Upper lobe of left lung (tissue), 6 donors: ENCODE data around the gene EXD3. TPM values are rescaled to one million over a fixed set of nuclear protein-coding genes. Genes with fewer than 3 reads are reported as not detected.

Experiments used
- ATAC-seq, 2 donors: fragments of 200-7000 bp; cut with Tn5 transposase; one replicate each; pipeline ENCODE4 v1.9.1; 2022; ENCODE audit warnings: mild to moderate bottlenecking in 2 of 2, moderate library complexity in 2 of 2; ENCODE audit not compliant: low FRiP score in 2 of 2
- DNase-seq, 2 donors: peaks; one replicate each; pipeline ENCODE4 v3.0.0-alpha.2; 2019 to 2020
- H3K27ac ChIP-seq, 4 donors: fragments of 200-600 bp; sonication (generic); one replicate each; pipeline ENCODE4 v1.5.1; 2016 to 2019
- H3K27me3 ChIP-seq, 4 donors: fragments of 200-600 bp; sonication (generic); one replicate each; pipeline ENCODE4 v1.5.1; 2017 to 2019
- H3K36me3 ChIP-seq, 4 donors: fragments of 200-600 bp; sonication (generic); one replicate each; pipeline ENCODE4 v1.5.1; 2016 to 2019
- H3K4me1 ChIP-seq, 4 donors: fragments of 200-600 bp; sonication (generic); one replicate each; pipeline ENCODE4 v1.5.1; 2018 to 2019
- H3K4me3 ChIP-seq, 4 donors: fragments of 200-600 bp; sonication (generic); one replicate each; pipeline ENCODE4 v1.5.1; 2017 to 2019; ENCODE audit warnings: mild to moderate bottlenecking in 2 of 4, moderate library complexity in 1 of 4
- H3K9me3 ChIP-seq, 4 donors: fragments of 200-600 bp; sonication (generic); one replicate each; pipeline ENCODE4 v1.5.1; 2018 to 2019
- CTCF ChIP-seq, 6 experiments: fragments of 450-650 bp in 4 of 6; fragments of 200-600 bp in 2 of 6; sonication (generic) in 2 of 6; IDR thresholded peaks; one replicate each; pipeline ENCODE4 v1.5.1; 2016 to 2019; ENCODE audit warnings: antibody characterized with exemption in 6 of 6
- EP300 ChIP-seq, 4 donors: sonication (generic); formaldehyde crosslinking; IDR thresholded peaks; one replicate each; pipeline ENCODE4 v1.5.1; 2017; ENCODE audit warnings: antibody characterized with exemption in 4 of 4, control low read depth in 2 of 4
- POLR2A ChIP-seq, 4 donors: fragments of 450-650 bp; IDR thresholded peaks; one replicate each; pipeline ENCODE4 v1.5.1; 2016 to 2017; ENCODE audit warnings: antibody characterized with exemption in 4 of 4, mild to moderate bottlenecking in 2 of 4
- POLR2AphosphoS5 ChIP-seq, 2 donors: sonication (generic); formaldehyde crosslinking; IDR thresholded peaks; one replicate each; pipeline ENCODE4 v1.5.1; 2017; ENCODE audit warnings: antibody characterized with exemption in 2 of 2
- WGBS, 2 donors: methylation state at CpG; one replicate each; pipeline ENCODE4 v1.1.5; 2017 to 2018; 5-methylcytosine and 5-hydroxymethylcytosine counted together
- total RNA-seq, 6 donors: library from RNA; depleted of rRNA in 4 of 6; stranded (reverse); fragments of >200 nt in 4 of 6; gene quantifications; one replicate each; pipeline versions ENCODE4 v1.1.0 to v1.2.1, GENCODE V29; 2016 to 2021
- donor health status: DM: no; HTN: no; CAD: no; lungs with moderate emphysema.
- donor health status: DM: no; HTN: yes; CAD: no; lungs with severe emphysema.

The EXD3 gene
- total RNA-seq, 6 donors from 2014 or later: 12.3 to 118 (median 24.8) TPM

- no peak overlapping the region for H3K4me3 ChIP-seq
- WGBS, 2 donors: 67 to 73% methylated on average over 14 to 27 of the region's 27 CpGs
- no peaks in the 10 kb centered on the region for H3K27me3 ChIP-seq
- H3K9me3 ChIP-seq: no peaks in the 10 kb centered on the region
- H3K4me1 ChIP-seq: peaks cover 10 to 34% (median 21%) of the 10 kb centered on the region in 4 donors
- DNase-seq (peak in 1 of 2 donors; percentile 78), ATAC-seq (peak in 1 of 2 donors; percentile 19)
- peaks cover 0 to 4% (median 0%) of the 10 kb centered on the region in 4 donors for H3K36me3 ChIP-seq
- peak overlapping the region in 1 of 4 donors; percentile 53 for H3K27ac ChIP-seq
- TF ChIP-seq EP300 (IDR thresholded peaks at IDR 0.05): no peak
- TF ChIP-seq POLR2AphosphoS5 (IDR thresholded peaks at IDR 0.05): no peak
- no peak for TF ChIP-seq CTCF (IDR thresholded peaks at IDR 0.05)
- TF ChIP-seq POLR2A (IDR thresholded peaks at IDR 0.05): no peak
Measured at GRCh38 chr9:137383081-137383783, 39.7 kb downstream of the EXD3 start.

- TF ChIP-seq EP300 (IDR thresholded peaks at IDR 0.05): no peak
- no peak for TF ChIP-seq POLR2AphosphoS5 (IDR thresholded peaks at IDR 0.05)
- no peak for TF ChIP-seq POLR2A (IDR thresholded peaks at IDR 0.05)
- no peak for TF ChIP-seq CTCF (IDR thresholded peaks at IDR 0.05)
- no peaks in the 10 kb centered on the region for H3K27me3 ChIP-seq
- peaks cover 7 to 27% (median 14%) of the 10 kb centered on the region in 4 donors for H3K4me1 ChIP-seq
- 75 to 78% methylated on average over 9 to 25 of the region's 25 CpGs for WGBS, 2 donors
- ATAC-seq (peak; percentile 17 to 24), DNase-seq (peak in 1 of 2 donors; percentile 78)
- H3K9me3 ChIP-seq: no peaks in the 10 kb centered on the region
- peaks cover 0 to 4% (median 0%) of the 10 kb centered on the region in 4 donors for H3K36me3 ChIP-seq
- H3K4me3 ChIP-seq: no peak overlapping the region
- peak overlapping the region in 2 of 4 donors; percentile 53 to 67 for H3K27ac ChIP-seq
Measured at GRCh38 chr9:137382444-137383080, 40.4 kb downstream of the EXD3 start.

GRCh38 chr9:137381501-137382443, 41.2 kb downstream of the EXD3 start:
- Histone ChIP-seq H3K36me3 (peaks cover 0 to 4% (median 0%) of the 10 kb centered on the region in 4 donors), H3K4me1 (peaks cover 0 to 19% (median 8%) of the 10 kb centered on the region in 4 donors), H3K9me3 (no peaks in the 10 kb centered on the region), H3K27ac (peak overlapping the region in 2 of 4 donors; percentile 53 to 67), H3K27me3 (no peaks in the 10 kb centered on the region), H3K4me3 (no peak overlapping the region)
- DNase-seq (peak in 1 of 2 donors; percentile 64), ATAC-seq (no peak)
- 87% methylated on average over 52 to 53 of the region's 53 CpGs for WGBS, 2 donors
- no peak for TF ChIP-seq EP300 (IDR thresholded peaks at IDR 0.05)
- TF ChIP-seq POLR2AphosphoS5 (IDR thresholded peaks at IDR 0.05): no peak
- TF ChIP-seq POLR2A (IDR thresholded peaks at IDR 0.05): no peak
- TF ChIP-seq CTCF (IDR thresholded peaks at IDR 0.05): no peak

GRCh38 chr9:137380606-137381005, 42.4 kb downstream of the EXD3 start:
- Histone ChIP-seq H3K36me3 (peaks cover 0 to 4% (median 0%) of the 10 kb centered on the region in 4 donors), H3K9me3 (no peaks in the 10 kb centered on the region), H3K4me1 (peaks cover 0 to 15% (median 6%) of the 10 kb centered on the region in 4 donors), H3K27me3 (no peaks in the 10 kb centered on the region), H3K27ac (no peak overlapping the region), H3K4me3 (no peak overlapping the region)
- no peak for TF ChIP-seq POLR2AphosphoS5 (IDR thresholded peaks at IDR 0.05)
- no peak for TF ChIP-seq POLR2A (IDR thresholded peaks at IDR 0.05)
- no peak for TF ChIP-seq EP300 (IDR thresholded peaks at IDR 0.05)
- TF ChIP-seq CTCF (IDR thresholded peaks at IDR 0.05): no peak
- DNase-seq (no peak), ATAC-seq (no peak)
- WGBS, 2 donors: 89 to 100% methylated on average over 1 to 3 of the region's 7 CpGs
